Tibial artery (tissue), 4 donors: ENCODE measurements around the gene PAQR4.

Experiments used
- DNase-seq, 2 donors: peaks; one replicate each; pipeline ENCODE4 v3.0.0-alpha.2; 2019
- H3K27ac ChIP-seq, 2 donors: fragments of 200-600 bp; sonication (generic) in 1 of 2; 1 replicate in 1 of 2; 2 replicates in 1 of 2; pipeline ENCODE4 v1.5.1; 2018 to 2019; ENCODE audit warnings: mild to moderate bottlenecking in 1 of 2
- H3K27me3 ChIP-seq, 2 donors: fragments of 200-600 bp; sonication (generic) in 1 of 2; one replicate each; pipeline versions ENCODE4 v1.5.1 to v1.6.0; 2016 to 2019
- H3K36me3 ChIP-seq, 3 donors: fragments of 200-600 bp; sonication (generic) in 2 of 3; one replicate each; pipeline ENCODE4 v1.5.1; 2016 to 2019; ENCODE audit warnings: mild to moderate bottlenecking in 2 of 3
- H3K4me1 ChIP-seq, 4 donors: fragments of 200-600 bp; sonication (generic) in 2 of 4; 1 replicate in 3 of 4; 2 replicates in 1 of 4; pipeline ENCODE4 v1.5.1; 2016 to 2019
- H3K4me3 ChIP-seq, 2 donors: fragments of 200-600 bp; sonication (generic) in 1 of 2; 1 replicate in 1 of 2; 2 replicates in 1 of 2; pipeline ENCODE4 v1.5.1; 2018 to 2019; ENCODE audit warnings: mild to moderate bottlenecking in 2 of 2
- H3K9me3 ChIP-seq, 3 donors: fragments of 200-600 bp; sonication (generic) in 1 of 3; one replicate each; pipeline ENCODE4 v1.5.1; 2016 to 2019
- CTCF ChIP-seq, 2 experiments: fragments of 200-600 bp in 1 of 2; fragments of 450-650 bp in 1 of 2; IDR thresholded peaks; one replicate each; pipeline ENCODE4 v1.5.1; 2017 to 2019; ENCODE audit warnings: antibody characterized with exemption in 2 of 2, mild to moderate bottlenecking in 1 of 2, moderate library complexity in 1 of 2
- intact Hi-C: fragments of 100-400 bp; cut with DNase I; formaldehyde crosslinking; loops from one replicate; pipeline ENCODE4 v1.15.0; 2023; ENCODE audit warnings: low total_unique reads

Gene PAQR4

GRCh38 chr16:3007059-3007956 is 38.2 kb downstream of the PAQR4 start:
- intact Hi-C loops = no loop called here
- no peak for TF ChIP-seq CTCF (IDR thresholded peaks at IDR 0.05)
- H3K27ac ChIP-seq = no peak overlapping the region
- peaks cover 4 to 72% of the 10 kb centered on the region in 2 donors for H3K27me3 ChIP-seq
- H3K36me3 ChIP-seq = no peaks in the 10 kb centered on the region
- no peak for DNase-seq
- H3K4me3 ChIP-seq = no peak overlapping the region
- H3K4me1 ChIP-seq = peaks cover 0 to 9% (median 4%) of the 10 kb centered on the region in 4 donors
- H3K9me3 ChIP-seq = no peaks in the 10 kb centered on the region

- H3K27me3 ChIP-seq = peaks cover 6 to 78% of the 10 kb centered on the region in 2 donors
- no peak for TF ChIP-seq CTCF (IDR thresholded peaks at IDR 0.05)
- no peaks in the 10 kb centered on the region for H3K36me3 ChIP-seq
- no peak overlapping the region for H3K4me3 ChIP-seq
- no peak for DNase-seq
- H3K4me1 ChIP-seq = peaks cover 0 to 9% (median 4%) of the 10 kb centered on the region in 4 donors
- intact Hi-C loops = no loop called here
- no peak overlapping the region for H3K27ac ChIP-seq
- no peaks in the 10 kb centered on the region for H3K9me3 ChIP-seq
These were observed 39.0 kb downstream of the PAQR4 start for GRCh38 chr16:3007957-3008689.

GRCh38 chr16:3008690-3009037 is 39.5 kb downstream of the PAQR4 start:
- H3K4me3 ChIP-seq = no peak overlapping the region
- TF ChIP-seq CTCF (IDR thresholded peaks at IDR 0.05) = no peak

GRCh38 chr16:3009568-3010390 is 40.6 kb downstream of the PAQR4 start:
- Histone ChIP-seq H3K27ac (no peak overlapping the region), H3K9me3 (no peaks in the 10 kb centered on the region), H3K4me1 (peaks cover 0 to 7% (median 3%) of the 10 kb centered on the region in 4 donors), H3K27me3 (peaks cover 6 to 90% of the 10 kb centered on the region in 2 donors), H3K36me3 (no peaks in the 10 kb centered on the region), H3K4me3 (no peak overlapping the region)
- TF ChIP-seq CTCF (IDR thresholded peaks at IDR 0.05) = no peak
- no peak for DNase-seq
- intact Hi-C loops = no loop called here

More at GRCh38 chr16:3008690-3009037, 39.5 kb downstream of the PAQR4 start:
- H3K36me3 ChIP-seq = no peaks in the 10 kb centered on the region
- DNase-seq = no peak
- H3K4me1 ChIP-seq = peaks cover 0 to 9% (median 4%) of the 10 kb centered on the region in 4 donors
- H3K27ac ChIP-seq = no peak overlapping the region
- no peaks in the 10 kb centered on the region for H3K9me3 ChIP-seq
- intact Hi-C loops = no loop called here
- H3K27me3 ChIP-seq = peaks cover 6 to 84% of the 10 kb centered on the region in 2 donors

- no peak for DNase-seq
- Histone ChIP-seq H3K36me3 (no peaks in the 10 kb centered on the region), H3K4me3 (no peak overlapping the region), H3K4me1 (peaks cover 0 to 3% (median 0%) of the 10 kb centered on the region in 4 donors), H3K27me3 (peaks cover 6 to 86% of the 10 kb centered on the region in 2 donors), H3K27ac (no peak overlapping the region), H3K9me3 (no peaks in the 10 kb centered on the region)
- intact Hi-C loops = no loop called here
- no peak for TF ChIP-seq CTCF (IDR thresholded peaks at IDR 0.05)
These were observed 41.4 kb downstream of the PAQR4 start for GRCh38 chr16:3010510-3010909.
